ENCODE results near the gene NKD1. TPM values are rescaled to one million over a fixed set of nuclear protein-coding genes. Genes with fewer than 3 reads are reported as not detected.

Gene NKD1
- total and polyA plus RNA-seq, 9 donors: 2.5 to 72.1 (median 12.7) TPM

DNA sequence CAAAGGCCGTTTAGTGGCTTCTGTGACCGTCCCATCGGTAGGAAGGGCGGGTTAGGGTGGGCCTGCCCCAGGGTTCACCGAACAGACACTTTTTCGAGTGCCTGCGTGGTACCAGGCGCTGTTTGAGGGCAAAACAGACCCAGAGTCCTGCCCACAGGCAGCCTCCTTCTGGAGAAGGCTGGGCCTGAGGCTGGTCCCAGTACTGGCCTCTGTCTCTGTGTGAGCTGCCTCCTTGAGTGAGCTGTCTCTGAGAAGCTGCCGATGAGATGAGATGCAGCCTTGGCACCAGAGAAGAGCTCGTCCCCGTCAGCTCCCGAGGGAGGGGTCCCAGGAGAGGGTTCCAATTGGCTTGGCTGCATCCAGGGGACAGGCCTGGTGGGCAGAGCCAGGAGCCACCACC, 53.1 kb downstream of the NKD1 start:
- no peak overlapping the region for H3K4me3 ChIP-seq
- no peaks in the 10 kb centered on the region for H3K27me3 ChIP-seq
- peak overlapping the region in 1 of 2 donors; percentile 60 for H3K27ac ChIP-seq
- TF ChIP-seq, protein P1, sequence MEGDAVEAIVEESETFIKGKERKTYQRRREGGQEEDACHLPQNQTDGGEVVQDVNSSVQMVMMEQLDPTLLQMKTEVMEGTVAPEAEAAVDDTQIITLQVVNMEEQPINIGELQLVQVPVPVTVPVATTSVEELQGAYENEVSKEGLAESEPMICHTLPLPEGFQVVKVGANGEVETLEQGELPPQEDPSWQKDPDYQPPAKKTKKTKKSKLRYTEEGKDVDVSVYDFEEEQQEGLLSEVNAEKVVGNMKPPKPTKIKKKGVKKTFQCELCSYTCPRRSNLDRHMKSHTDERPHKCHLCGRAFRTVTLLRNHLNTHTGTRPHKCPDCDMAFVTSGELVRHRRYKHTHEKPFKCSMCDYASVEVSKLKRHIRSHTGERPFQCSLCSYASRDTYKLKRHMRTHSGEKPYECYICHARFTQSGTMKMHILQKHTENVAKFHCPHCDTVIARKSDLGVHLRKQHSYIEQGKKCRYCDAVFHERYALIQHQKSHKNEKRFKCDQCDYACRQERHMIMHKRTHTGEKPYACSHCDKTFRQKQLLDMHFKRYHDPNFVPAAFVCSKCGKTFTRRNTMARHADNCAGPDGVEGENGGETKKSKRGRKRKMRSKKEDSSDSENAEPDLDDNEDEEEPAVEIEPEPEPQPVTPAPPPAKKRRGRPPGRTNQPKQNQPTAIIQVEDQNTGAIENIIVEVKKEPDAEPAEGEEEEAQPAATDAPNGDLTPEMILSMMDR (IDR thresholded peaks at IDR 0.05): no peak
- no peak for TF ChIP-seq EP300 (IDR thresholded peaks at IDR 0.05)
- TF ChIP-seq POLR2A (IDR thresholded peaks at IDR 0.05): no peak
- H3K9me3 ChIP-seq: no peaks in the 10 kb centered on the region
- no peak for DNase-seq
- WGBS, 3 donors: 78 to 90% (median 87%) methylated on average over 12 of the region's 12 CpGs
- no peaks in the 10 kb centered on the region for H3K36me3 ChIP-seq
- intact Hi-C loops (cut with DNase I): no loop called here
- H3K4me1 ChIP-seq (ENCODE audit: insufficient read depth): peaks cover 22% of the 10 kb centered on the region

DNA sequence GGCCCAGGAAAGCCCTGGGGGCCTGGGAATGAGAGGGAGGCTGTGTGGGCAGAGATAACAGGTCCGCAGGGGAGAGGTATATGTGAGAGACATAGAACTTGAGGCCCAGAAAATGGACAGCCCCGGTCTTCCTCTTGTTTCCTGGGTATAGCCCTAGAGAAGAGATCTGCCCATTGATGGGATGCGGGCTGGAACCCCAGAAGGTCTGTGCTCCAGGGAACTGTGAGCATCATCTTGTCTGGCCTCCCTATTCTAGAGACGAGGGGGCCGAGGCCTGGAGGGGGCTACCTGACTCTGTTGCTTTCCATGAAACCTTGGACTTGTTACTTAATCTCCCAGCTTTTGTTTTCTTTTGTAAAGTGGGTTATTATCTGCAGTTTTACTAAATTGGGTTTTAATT, 53.9 kb downstream of the NKD1 start:
- Histone ChIP-seq H3K27me3 (no peaks in the 10 kb centered on the region), H3K4me1 (ENCODE audit: insufficient read depth) (peaks cover 22% of the 10 kb centered on the region), H3K27ac (peak overlapping the region; percentile 1 to 60), H3K36me3 (no peaks in the 10 kb centered on the region), H3K9me3 (no peaks in the 10 kb centered on the region), H3K4me3 (no peak overlapping the region)
- no peak for DNase-seq
- TF ChIP-seq EP300 (IDR thresholded peaks at IDR 0.05) (no peak), POLR2A (IDR thresholded peaks at IDR 0.05) (no peak)
- TF ChIP-seq, protein P1 (IDR thresholded peaks at IDR 0.05): no peak
- intact Hi-C loops (cut with DNase I): no loop called here
- WGBS, 3 donors: 67 to 76% (median 75%) methylated on average over 5 of the region's 5 CpGs

DNA sequence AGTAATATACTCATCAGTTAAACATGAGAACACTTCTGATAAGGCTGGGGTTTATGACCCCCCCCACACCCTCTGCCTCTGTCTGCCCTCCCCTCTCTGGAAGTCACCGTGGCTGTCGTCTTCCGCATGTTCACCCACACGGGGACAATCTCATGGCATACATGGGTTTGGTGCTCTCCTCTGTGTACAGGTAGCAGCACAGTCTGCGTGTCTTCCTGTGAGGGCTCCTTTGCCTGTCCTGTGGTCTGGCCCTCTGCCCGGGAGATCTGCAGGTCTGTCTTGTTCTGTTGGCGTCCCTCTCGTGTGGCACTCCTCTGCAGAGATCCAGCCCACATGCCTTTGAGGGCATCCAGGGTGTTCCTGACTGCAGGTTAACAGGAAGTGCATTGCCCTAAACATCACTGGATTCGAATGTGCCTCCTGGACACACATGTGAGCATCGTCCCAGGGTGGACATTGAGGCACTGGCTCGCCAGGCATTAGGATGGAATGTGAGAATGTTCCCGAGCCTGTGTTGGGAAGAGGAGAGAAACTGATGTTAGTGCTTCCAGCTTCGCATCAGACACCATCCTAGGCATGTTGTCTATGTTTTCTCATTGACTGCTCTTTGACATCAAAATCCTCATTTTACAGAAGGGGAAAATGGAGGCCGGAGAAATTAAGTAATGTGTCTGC, 54.5 kb downstream of the NKD1 start:
- H3K9me3 ChIP-seq: no peaks in the 10 kb centered on the region
- H3K27ac ChIP-seq: peak overlapping the region; percentile 1 to 60
- 69 to 72% (median 70%) methylated on average over 14 of the region's 14 CpGs for WGBS, 3 donors
- H3K4me3 ChIP-seq: no peak overlapping the region
- intact Hi-C loops (cut with DNase I): no loop called here
- no peaks in the 10 kb centered on the region for H3K36me3 ChIP-seq
- no peaks in the 10 kb centered on the region for H3K27me3 ChIP-seq
- peaks cover 22% of the 10 kb centered on the region for H3K4me1 ChIP-seq (ENCODE audit: insufficient read depth)
- TF ChIP-seq EP300 (IDR thresholded peaks at IDR 0.05) (no peak), POLR2A (IDR thresholded peaks at IDR 0.05) (no peak)
- TF ChIP-seq, protein P1 (IDR thresholded peaks at IDR 0.05): no peak
- DNase-seq: no peak

DNA sequence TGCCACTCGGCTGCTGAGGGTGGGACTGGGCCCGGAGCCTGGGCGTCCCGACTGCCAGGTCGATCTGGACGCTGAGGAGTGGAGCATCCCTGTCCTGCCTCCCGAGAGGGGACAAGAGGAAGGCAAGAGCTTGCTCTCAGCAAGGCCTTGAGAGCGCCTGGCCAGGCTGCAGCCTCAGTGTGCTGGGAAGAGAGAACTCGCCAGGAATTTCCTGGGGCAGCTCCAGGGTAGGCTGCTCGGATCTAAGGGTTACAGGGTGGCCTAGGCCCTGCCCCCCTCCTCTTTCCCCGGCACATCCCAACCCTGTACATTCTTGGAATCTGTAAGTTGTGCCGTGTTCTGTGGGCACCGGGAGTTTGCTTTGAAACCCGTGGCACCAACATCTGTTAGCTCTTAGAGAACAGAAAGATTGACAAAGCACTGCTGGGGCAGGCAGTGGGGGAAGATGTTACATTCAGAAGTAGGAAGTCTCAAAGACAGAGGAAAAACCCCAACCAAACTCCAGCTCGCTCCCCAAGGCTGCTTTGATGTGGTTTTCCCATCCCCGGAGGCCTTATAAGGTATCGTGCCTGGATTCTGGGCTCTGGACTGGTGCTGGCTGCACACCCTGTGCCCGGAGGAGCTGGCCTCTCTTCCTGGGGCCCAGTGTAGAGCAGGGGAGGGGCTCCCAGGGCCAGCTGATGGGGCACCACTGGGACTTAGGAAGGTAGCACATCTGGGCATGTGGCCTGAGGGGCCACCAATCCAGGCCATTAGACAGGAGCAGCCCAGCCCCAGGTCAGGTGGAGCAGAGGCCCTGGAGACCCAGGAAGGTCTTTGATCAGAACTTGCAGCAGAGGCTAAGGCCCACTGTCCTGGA, 55.2 kb downstream of the NKD1 start:
- peak overlapping the region; percentile 1 to 60 for H3K27ac ChIP-seq
- no peaks in the 10 kb centered on the region for H3K9me3 ChIP-seq
- H3K4me1 ChIP-seq (ENCODE audit: insufficient read depth): peaks cover 22% of the 10 kb centered on the region
- no peaks in the 10 kb centered on the region for H3K27me3 ChIP-seq
- peak; percentile 43 to 79 (median 61) for DNase-seq
- WGBS, 3 donors: 7 to 10% (median 9%) methylated on average over 18 of the region's 18 CpGs
- TF ChIP-seq, protein P1 (IDR thresholded peaks at IDR 0.05): no peak
- TF ChIP-seq EP300 (IDR thresholded peaks at IDR 0.05): no peak
- no peak for TF ChIP-seq POLR2A (IDR thresholded peaks at IDR 0.05)
- intact Hi-C loops (cut with DNase I): no loop called here
- no peak overlapping the region for H3K4me3 ChIP-seq
- no peaks in the 10 kb centered on the region for H3K36me3 ChIP-seq
